ENCODE data around the gene POLR3GL.

Gene POLR3GL

DNA sequence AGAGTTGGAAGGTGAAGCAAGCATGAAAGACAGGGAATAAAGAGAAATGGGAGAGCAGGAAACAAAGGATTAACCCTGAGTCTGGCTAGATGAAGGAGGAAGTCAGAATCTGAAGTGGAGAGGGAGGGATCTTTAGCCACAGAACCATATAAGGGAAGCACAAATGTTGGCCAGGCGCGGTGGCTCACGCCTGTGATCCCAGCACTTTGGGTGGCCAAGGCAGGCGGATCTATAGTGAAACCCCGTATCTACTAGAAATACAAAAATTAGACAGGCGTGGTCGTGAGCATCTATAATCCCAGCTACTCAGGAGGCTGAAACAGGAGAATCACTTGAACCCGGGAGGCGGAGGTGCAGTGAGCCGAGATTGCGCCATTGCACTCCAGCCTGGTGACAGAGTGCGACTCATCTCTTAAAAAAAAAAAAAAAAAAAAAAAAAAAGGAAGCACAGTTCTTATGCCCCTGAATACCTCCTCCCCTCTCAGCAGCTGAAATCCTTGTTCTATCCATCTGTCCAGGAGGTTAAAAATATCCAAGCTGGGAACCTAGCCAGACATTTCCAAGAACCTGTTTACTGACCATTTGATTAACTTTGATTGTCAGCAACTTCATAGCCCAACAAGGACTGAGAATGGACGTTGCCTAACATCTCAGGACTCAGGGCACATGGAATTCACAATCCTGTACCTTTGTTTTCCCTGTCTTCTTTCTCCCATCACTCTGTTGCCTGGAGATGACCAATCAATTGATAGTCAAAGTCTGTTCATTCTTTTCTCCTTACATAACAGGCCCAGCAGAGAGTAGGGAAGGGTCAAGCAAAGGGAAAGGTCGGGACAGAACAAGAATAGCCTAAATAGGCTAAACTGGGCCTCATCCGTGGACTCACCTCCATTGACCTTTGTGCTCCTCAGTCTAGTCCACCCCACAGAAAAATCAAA, 21.3 kb downstream of the POLR3GL start:
- DNase-seq (ENCODE audit: low read depth), result peak; percentile 67
- Histone ChIP-seq H3K9me3 (ENCODE audit: control insufficient read depth, low read length) (no peaks in the 10 kb centered on the region), H3K9ac (ENCODE audit: low read length) (peak overlapping the region; percentile 51), H3K27me3 (replicated peaks; ENCODE audit: control insufficient read depth, insufficient read depth, low read length) (no peaks in the 10 kb centered on the region), H3K4me1 (ENCODE audit: control insufficient read depth, insufficient read depth, low read length) (peaks cover 52% of the 10 kb centered on the region), H3K36me3 (ENCODE audit: control insufficient read depth, insufficient read depth, low read length, severe bottlenecking) (no peaks in the 10 kb centered on the region), H3K4me3 (ENCODE audit: low read length) (peak overlapping the region; percentile 26)

DNA sequence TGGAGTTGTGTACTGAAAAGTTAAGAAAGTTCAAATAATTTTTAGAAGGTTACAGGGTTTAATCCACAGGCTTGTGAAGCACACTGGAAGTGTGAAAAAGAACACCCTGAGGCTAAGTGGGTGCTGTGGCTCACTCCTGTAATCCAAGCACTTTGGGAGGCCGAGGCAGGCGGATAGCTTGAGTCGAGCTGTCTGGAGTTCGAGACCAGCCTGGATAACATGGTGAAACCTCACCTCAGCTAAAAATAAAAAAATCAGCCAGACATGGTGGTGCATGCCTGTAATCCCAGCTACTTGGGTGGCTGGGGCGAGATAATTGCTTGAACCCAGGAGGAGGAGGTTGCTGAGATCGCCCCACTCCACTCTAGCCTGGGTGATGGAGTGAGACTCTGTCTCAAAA, 22.1 kb downstream of the POLR3GL start:
- Histone ChIP-seq H3K9me3 (ENCODE audit: control insufficient read depth, low read length) (no peaks in the 10 kb centered on the region), H3K36me3 (ENCODE audit: control insufficient read depth, insufficient read depth, low read length, severe bottlenecking) (no peaks in the 10 kb centered on the region), H3K4me1 (ENCODE audit: control insufficient read depth, insufficient read depth, low read length) (peaks cover 53% of the 10 kb centered on the region), H3K27me3 (replicated peaks; ENCODE audit: control insufficient read depth, insufficient read depth, low read length) (no peaks in the 10 kb centered on the region), H3K9ac (ENCODE audit: low read length) (no peak overlapping the region), H3K4me3 (ENCODE audit: low read length) (no peak overlapping the region)
- no peak for DNase-seq (ENCODE audit: low read depth)

DNA sequence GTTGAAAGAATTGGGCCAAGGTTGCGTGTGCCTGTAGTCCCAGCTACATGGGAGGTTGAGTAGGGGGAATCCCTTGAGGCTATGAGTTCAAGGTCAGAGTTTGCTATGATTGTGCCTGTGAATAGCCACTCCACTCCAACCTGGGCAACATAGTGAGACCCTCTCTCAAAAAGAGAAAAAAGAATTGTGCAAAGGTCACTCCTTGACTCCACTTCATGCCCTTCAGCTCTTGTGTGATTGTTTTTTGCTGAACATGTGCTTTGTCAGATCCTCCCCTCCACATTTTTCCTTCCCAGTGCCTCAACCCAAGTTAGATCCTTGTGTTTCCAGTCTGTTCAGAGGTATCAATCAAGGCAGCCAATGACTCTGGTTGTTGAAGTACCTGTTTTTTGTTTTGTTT, 23.4 kb downstream of the POLR3GL start:
- DNase-seq (ENCODE audit: low read depth), result no peak
- Histone ChIP-seq H3K9ac (ENCODE audit: low read length) (no peak overlapping the region), H3K27me3 (replicated peaks; ENCODE audit: control insufficient read depth, insufficient read depth, low read length) (no peaks in the 10 kb centered on the region), H3K36me3 (ENCODE audit: control insufficient read depth, insufficient read depth, low read length, severe bottlenecking) (peaks cover 11% of the 10 kb centered on the region), H3K4me1 (ENCODE audit: control insufficient read depth, insufficient read depth, low read length) (peaks cover 55% of the 10 kb centered on the region), H3K9me3 (ENCODE audit: control insufficient read depth, low read length) (no peaks in the 10 kb centered on the region), H3K4me3 (ENCODE audit: low read length) (no peak overlapping the region)

DNA sequence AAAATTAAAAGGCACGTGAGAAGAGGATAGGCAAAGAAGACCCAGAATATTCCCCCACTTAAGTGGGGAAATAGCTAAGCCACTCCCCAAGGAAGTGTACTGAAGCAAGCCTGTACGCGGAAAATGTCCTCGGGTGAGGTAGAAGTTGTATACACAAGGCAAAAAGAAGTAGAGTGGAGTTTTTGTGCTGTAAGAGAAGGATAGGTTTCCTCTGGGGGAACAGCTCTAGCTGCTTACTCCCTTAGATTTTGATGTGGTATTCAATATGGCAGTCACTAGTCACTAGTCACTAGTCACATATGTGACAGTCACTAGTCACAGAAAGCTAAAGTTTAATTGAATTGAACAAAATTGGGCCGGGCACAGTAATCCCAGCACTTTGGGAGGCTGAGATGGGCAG, 24.3 kb downstream of the POLR3GL start:
- Histone ChIP-seq H3K9ac (ENCODE audit: low read length) (no peak overlapping the region), H3K27me3 (replicated peaks; ENCODE audit: control insufficient read depth, insufficient read depth, low read length) (no peaks in the 10 kb centered on the region)
- DNase-seq (ENCODE audit: low read depth), result no peak

DNA sequence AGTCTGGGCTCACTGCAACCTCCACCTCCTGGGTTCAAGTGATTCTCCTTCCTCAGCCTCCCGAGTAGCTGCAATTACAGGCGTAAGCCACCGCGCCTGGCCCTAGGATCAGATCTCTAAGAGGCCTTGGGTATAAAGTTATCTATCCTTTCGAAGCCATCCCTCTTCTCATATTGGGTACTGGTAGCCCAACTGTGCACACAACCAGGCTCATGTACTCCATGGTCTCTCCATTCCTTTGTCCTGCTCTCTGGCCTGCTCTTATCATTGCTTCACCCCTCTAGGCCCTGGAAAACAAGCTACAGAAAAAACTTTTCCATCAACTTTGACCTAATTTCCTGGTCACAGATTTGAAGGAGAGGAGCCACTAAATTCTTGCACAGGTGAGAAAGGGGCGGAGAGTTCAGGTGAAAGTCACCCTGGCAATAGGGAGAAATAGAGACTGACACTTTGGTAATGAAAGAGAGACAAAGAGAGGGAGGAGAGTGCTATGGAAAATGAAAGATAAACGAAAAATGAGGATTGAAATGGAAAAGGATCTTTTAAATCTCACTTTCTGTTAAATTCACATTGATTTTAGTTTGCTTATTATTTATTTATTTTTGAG, 25.9 kb downstream of the POLR3GL start:
- Histone ChIP-seq H3K36me3 (ENCODE audit: control insufficient read depth, insufficient read depth, low read length, severe bottlenecking) (peaks cover 35% of the 10 kb centered on the region), H3K9me3 (ENCODE audit: control insufficient read depth, low read length) (no peaks in the 10 kb centered on the region), H3K9ac (ENCODE audit: low read length) (peak overlapping the region; percentile 50), H3K4me3 (ENCODE audit: low read length) (no peak overlapping the region), H3K27me3 (replicated peaks; ENCODE audit: control insufficient read depth, insufficient read depth, low read length) (no peaks in the 10 kb centered on the region), H3K4me1 (ENCODE audit: control insufficient read depth, insufficient read depth, low read length) (peaks cover 42% of the 10 kb centered on the region)
- no peak for DNase-seq (ENCODE audit: low read depth)

More for the DNA sequence above, 24.3 kb downstream of the POLR3GL start:
- no peak overlapping the region for H3K4me3 ChIP-seq (ENCODE audit: low read length)
- H3K4me1 ChIP-seq (ENCODE audit: control insufficient read depth, insufficient read depth, low read length), result peaks cover 55% of the 10 kb centered on the region
- no peaks in the 10 kb centered on the region for H3K9me3 ChIP-seq (ENCODE audit: control insufficient read depth, low read length)
- H3K36me3 ChIP-seq (ENCODE audit: control insufficient read depth, insufficient read depth, low read length, severe bottlenecking), result peaks cover 20% of the 10 kb centered on the region

DNA sequence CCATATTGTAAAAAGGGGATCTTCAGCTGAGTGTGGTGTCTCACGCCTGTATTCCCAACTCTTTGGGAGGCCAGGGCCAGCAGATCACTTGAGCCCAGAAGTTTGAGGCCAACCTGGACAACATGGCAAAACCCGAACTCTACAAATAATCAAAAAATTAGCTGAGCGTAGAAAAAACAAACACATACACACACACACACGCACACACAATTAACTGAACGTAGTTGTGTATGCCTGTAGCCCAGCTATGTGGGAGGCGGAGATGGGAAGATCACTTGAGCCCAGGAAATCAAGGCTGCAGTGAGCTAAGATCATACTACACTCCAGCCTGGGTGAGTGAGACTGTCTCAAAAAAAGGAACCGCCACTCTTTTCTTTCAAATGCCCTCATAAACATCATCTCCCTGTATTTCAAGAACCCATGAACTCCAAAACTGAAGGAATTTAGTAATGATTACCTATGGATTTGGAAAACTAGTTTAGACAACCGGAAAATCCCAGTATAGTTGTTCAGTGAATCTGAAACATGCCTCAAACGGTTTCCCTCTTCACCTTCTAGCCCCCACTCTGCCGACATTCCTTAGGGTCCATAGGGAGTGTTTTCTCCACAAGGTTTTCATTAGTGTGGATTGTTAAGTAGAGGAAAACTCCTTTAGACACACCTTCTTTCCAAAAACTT, 27.4 kb downstream of the POLR3GL start:
- H3K4me1 ChIP-seq (ENCODE audit: control insufficient read depth, insufficient read depth, low read length), result peaks cover 33% of the 10 kb centered on the region
- peaks cover 35% of the 10 kb centered on the region for H3K36me3 ChIP-seq (ENCODE audit: control insufficient read depth, insufficient read depth, low read length, severe bottlenecking)
- H3K9ac ChIP-seq (ENCODE audit: low read length), result peak overlapping the region; percentile 95
- H3K4me3 ChIP-seq (ENCODE audit: low read length), result peak overlapping the region; percentile 89
- no peaks in the 10 kb centered on the region for H3K9me3 ChIP-seq (ENCODE audit: control insufficient read depth, low read length)
- DNase-seq (ENCODE audit: low read depth), result peak; percentile 56
- no peaks in the 10 kb centered on the region for H3K27me3 ChIP-seq (replicated peaks; ENCODE audit: control insufficient read depth, insufficient read depth, low read length)

DNA sequence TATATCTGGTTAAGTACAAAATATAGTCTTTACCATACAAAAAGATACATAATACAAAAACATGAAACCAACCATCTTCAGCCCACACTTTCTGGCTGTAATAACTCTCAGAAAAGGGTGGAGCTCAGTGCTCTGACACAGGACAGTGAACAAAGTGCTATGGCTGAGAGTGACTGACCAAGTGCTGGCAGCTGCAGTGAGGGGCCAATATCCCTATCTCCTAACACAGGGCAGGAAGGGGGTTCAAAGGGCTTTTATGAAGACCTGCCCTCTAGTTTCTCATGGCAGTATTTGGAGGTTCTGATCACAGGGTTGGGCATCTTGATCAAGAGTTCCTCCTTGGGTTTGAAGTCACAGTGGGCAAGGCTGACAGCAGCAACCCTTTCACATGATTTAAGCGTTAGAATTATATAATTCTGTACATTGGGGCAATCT, 28.0 kb downstream of the POLR3GL start:
- no peak for DNase-seq (ENCODE audit: low read depth)
- H3K27me3 ChIP-seq (replicated peaks; ENCODE audit: control insufficient read depth, insufficient read depth, low read length), result no peaks in the 10 kb centered on the region
- H3K9ac ChIP-seq (ENCODE audit: low read length), result peak overlapping the region; percentile 95
- peak overlapping the region; percentile 89 for H3K4me3 ChIP-seq (ENCODE audit: low read length)
- H3K9me3 ChIP-seq (ENCODE audit: control insufficient read depth, low read length), result no peaks in the 10 kb centered on the region
- H3K4me1 ChIP-seq (ENCODE audit: control insufficient read depth, insufficient read depth, low read length), result peaks cover 38% of the 10 kb centered on the region
- H3K36me3 ChIP-seq (ENCODE audit: control insufficient read depth, insufficient read depth, low read length, severe bottlenecking), result peaks cover 35% of the 10 kb centered on the region

DNA sequence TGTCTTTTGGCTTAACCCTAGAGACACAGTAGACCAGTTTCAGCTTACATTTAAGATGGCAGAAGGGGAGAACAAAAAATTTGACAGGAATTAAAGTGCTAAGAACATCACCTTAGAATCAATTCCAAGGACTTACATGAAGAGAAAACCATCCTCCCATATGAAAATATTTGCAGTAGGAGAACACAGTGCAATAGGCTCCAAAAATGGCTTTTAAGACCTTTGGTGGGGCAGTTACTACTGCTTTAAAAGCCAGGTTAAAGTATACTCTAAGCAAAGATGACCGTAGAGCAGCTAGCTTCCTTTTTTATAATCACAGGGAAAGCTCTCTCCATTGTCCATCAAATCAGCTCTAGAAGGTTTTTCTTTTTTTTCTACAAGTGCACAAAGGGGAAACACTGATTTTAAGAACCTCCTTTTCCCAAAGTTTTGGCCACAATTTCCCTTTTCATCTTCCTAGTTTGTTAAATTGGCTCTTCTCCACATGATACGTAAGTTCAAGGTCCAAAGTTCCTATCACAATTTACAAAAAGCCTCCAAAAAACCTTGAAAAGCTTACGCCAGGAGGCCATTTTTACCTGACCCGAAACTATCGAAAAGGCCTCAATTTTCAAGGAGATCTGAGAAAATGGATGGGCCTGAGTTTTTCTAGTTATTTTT, 28.6 kb downstream of the POLR3GL start:
- Histone ChIP-seq H3K36me3 (ENCODE audit: control insufficient read depth, insufficient read depth, low read length, severe bottlenecking) (peaks cover 35% of the 10 kb centered on the region), H3K27me3 (replicated peaks; ENCODE audit: control insufficient read depth, insufficient read depth, low read length) (no peaks in the 10 kb centered on the region), H3K4me1 (ENCODE audit: control insufficient read depth, insufficient read depth, low read length) (peaks cover 44% of the 10 kb centered on the region), H3K9ac (ENCODE audit: low read length) (peak overlapping the region; percentile 95), H3K9me3 (ENCODE audit: control insufficient read depth, low read length) (no peaks in the 10 kb centered on the region), H3K4me3 (ENCODE audit: low read length) (peak overlapping the region; percentile 89)
- no peak for DNase-seq (ENCODE audit: low read depth)

DNA sequence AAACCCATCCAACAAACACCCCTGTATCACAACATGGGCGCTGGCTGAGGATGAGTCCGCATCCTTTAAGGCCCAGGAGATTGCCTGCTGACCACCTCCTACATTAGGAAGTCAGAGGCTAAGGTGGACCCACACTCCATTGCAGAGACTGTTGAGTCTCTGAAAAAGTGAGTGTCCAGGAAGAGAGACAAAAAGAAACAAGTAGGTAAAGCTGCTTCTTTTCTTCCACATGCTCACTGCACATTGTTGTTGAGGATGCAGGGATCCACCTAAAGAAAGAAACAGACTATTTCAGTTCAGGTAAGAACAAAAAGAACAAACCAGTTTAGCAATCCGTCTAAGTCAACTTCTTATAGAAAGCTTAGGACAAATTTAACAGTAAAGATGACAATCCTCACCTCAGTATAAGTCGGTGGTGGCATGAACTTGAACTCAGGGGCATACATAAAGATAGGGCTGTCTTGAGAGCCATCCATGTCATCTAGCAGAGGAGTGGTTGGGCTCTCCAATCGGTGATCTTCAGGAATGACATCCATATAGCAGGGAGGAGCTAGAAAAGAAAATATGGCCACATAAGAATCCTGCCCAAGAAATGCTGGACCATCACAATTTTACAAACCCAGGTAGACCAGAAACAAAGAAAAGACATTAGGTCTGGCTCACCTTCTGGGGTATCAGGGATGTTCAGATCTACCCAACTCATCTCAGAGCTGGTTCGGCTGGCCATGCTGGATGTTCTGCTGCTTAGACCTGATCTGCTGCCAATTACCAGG, 29.3 kb downstream of the POLR3GL start:
- H3K27me3 ChIP-seq (replicated peaks; ENCODE audit: control insufficient read depth, insufficient read depth, low read length), result no peaks in the 10 kb centered on the region
- no peak for DNase-seq (ENCODE audit: low read depth)
- H3K36me3 ChIP-seq (ENCODE audit: control insufficient read depth, insufficient read depth, low read length, severe bottlenecking), result peaks cover 35% of the 10 kb centered on the region
- H3K9me3 ChIP-seq (ENCODE audit: control insufficient read depth, low read length), result no peaks in the 10 kb centered on the region
- H3K4me3 ChIP-seq (ENCODE audit: low read length), result peak overlapping the region; percentile 89
- peaks cover 51% of the 10 kb centered on the region for H3K4me1 ChIP-seq (ENCODE audit: control insufficient read depth, insufficient read depth, low read length)
- H3K9ac ChIP-seq (ENCODE audit: low read length), result peak overlapping the region; percentile 95

DNA sequence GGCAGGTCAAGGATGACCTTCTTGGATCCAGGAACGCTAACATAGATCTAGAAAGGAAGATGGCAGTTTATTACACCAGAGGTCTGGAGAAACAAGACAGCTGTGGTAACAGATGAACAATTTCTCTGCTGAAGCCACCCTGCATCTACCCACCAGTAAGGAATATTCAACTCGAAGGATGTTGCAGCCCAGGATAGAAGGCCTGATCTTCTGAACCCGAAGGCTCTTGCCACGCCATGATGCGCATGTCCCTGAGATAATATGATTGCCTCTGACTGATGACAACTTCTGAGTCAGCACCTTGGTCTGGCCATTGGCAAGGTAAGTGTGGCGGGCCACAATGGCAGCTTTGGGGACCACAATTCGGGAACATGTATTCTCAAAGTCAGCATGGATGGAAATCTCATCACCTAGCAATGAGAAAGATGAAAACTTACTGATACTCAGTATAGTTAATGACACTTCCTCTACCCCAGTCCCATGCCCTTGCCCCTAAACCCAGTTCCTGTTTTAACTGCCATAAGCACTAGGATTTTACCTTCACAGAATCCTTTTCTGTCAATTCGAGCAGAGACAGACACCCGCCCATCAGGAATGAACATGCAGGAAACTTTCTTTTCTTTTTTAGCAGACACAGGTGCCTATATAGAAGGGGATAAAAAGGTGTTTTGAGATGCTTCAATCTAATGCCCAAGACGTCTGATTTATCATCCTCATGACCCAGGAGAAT, 30.1 kb downstream of the POLR3GL start:
- no peak for DNase-seq (ENCODE audit: low read depth)
- Histone ChIP-seq H3K9me3 (ENCODE audit: control insufficient read depth, low read length) (no peaks in the 10 kb centered on the region), H3K9ac (ENCODE audit: low read length) (peak overlapping the region; percentile 95), H3K4me3 (ENCODE audit: low read length) (peak overlapping the region; percentile 89), H3K4me1 (ENCODE audit: control insufficient read depth, insufficient read depth, low read length) (peaks cover 58% of the 10 kb centered on the region), H3K36me3 (ENCODE audit: control insufficient read depth, insufficient read depth, low read length, severe bottlenecking) (peaks cover 35% of the 10 kb centered on the region), H3K27me3 (replicated peaks; ENCODE audit: control insufficient read depth, insufficient read depth, low read length) (no peaks in the 10 kb centered on the region)

Measured in adipocyte (in vitro differentiated cells).